ENCODE results near the gene MGME1. TPM values are rescaled to one million over a fixed set of nuclear protein-coding genes. Genes with fewer than 3 reads are reported as not detected.

The MGME1 gene
- 10.6 TPM for total RNA-seq
- long read RNA-seq, transcript MGME1-203 (5 exons, 2,336 nt): major isoform, 12 of 29 reads
- long read RNA-seq, partial matches to known transcripts: 10 of 29 reads
- long read RNA-seq, other reads (novel, unspliced or antisense): 4 of 29 reads

- peak; percentile 100 for DNase-seq (ENCODE audit: low spot score)
These were observed at the start of gene MGME1, which contains the start of gene SNX5 for GRCh38 chr20:17968366-17969277. TSS of gene MGME1 (plus strand) at chr20:17969018. CDS start at chr20:17969860, 842 bp downstream. TSS of gene SNX5 (minus strand) at chr20:17968794. CDS start at chr20:17968425, 369 bp downstream.

- DNase-seq (ENCODE audit: low spot score): no peak
These were observed 49.7 kb upstream of the MGME1 start for GRCh38 chr20:17919149-17919548.

- no peak for DNase-seq (ENCODE audit: low spot score)
These were observed 47.0 kb upstream of the MGME1 start for GRCh38 chr20:17921774-17922173.

- no peak for DNase-seq (ENCODE audit: low spot score)
These were observed 43.5 kb upstream of the MGME1 start for GRCh38 chr20:17925141-17925939.

- DNase-seq (ENCODE audit: low spot score): no peak
These were observed 42.9 kb upstream of the MGME1 start for GRCh38 chr20:17925940-17926300.

- no peak for DNase-seq (ENCODE audit: low spot score)
These were observed 40.6 kb upstream of the MGME1 start for GRCh38 chr20:17928211-17928611.

- DNase-seq (ENCODE audit: low spot score): no peak
These were observed 40.0 kb upstream of the MGME1 start for GRCh38 chr20:17928633-17929311.

GRCh38 chr20:17931513-17931912 lies 37.3 kb upstream of the MGME1 start:
- DNase-seq (ENCODE audit: low spot score): no peak

GRCh38 chr20:17932396-17932795 lies 36.4 kb upstream of the MGME1 start:
- no peak for DNase-seq (ENCODE audit: low spot score)

- no peak for DNase-seq (ENCODE audit: low spot score)
These were observed 35.7 kb upstream of the MGME1 start for GRCh38 chr20:17933121-17933520.

GRCh38 chr20:17933711-17934110 lies 35.1 kb upstream of the MGME1 start:
- DNase-seq (ENCODE audit: low spot score): no peak

- DNase-seq (ENCODE audit: low spot score): no peak
These were observed 34.5 kb upstream of the MGME1 start for GRCh38 chr20:17934141-17934862.

- DNase-seq (ENCODE audit: low spot score): no peak
These were observed 33.6 kb upstream of the MGME1 start for GRCh38 chr20:17935186-17935585.

GRCh38 chr20:17935761-17936160 lies 33.1 kb upstream of the MGME1 start:
- no peak for DNase-seq (ENCODE audit: low spot score)

GRCh38 chr20:17936286-17936760 lies 32.5 kb upstream of the MGME1 start:
- DNase-seq (ENCODE audit: low spot score): no peak

- DNase-seq (ENCODE audit: low spot score): no peak
These were observed 31.8 kb upstream of the MGME1 start for GRCh38 chr20:17936761-17937732.

GRCh38 chr20:17938871-17939619 lies 29.8 kb upstream of the MGME1 start:
- DNase-seq (ENCODE audit: low spot score): no peak

- DNase-seq (ENCODE audit: low spot score): no peak
These were observed 29.1 kb upstream of the MGME1 start for GRCh38 chr20:17939622-17940223.

All from mesenteric fat pad (tissue), 1 donor.